Lower lobe of right lung (tissue), 2 donors: ENCODE results near the gene ZC3H10. TPM values are rescaled to one million over a fixed set of nuclear protein-coding genes. Genes with fewer than 3 reads are reported as not detected.

Source experiments
- ATAC-seq, 2 donors: fragments of 200-7000 bp; cut with Tn5 transposase; one replicate each; pipeline ENCODE4 v1.9.1; 2020 to 2022; ENCODE audit warnings: mild to moderate bottlenecking in 2 of 2, moderate library complexity in 2 of 2
- DNase-seq: peaks from one replicate; pipeline ENCODE4 v3.0.0-alpha.2; 2020
- H3K27ac ChIP-seq: fragments of 200-600 bp; one replicate; pipeline ENCODE4 v1.8.0; 2022
- H3K27me3 ChIP-seq: fragments of 200-600 bp; one replicate; pipeline ENCODE4 v1.8.0; 2022; ENCODE audit warnings: low read depth
- H3K36me3 ChIP-seq: fragments of 200-600 bp; one replicate; pipeline ENCODE4 v1.8.0; 2022; ENCODE audit warnings: mild to moderate bottlenecking
- H3K4me1 ChIP-seq: fragments of 200-600 bp; one replicate; pipeline ENCODE4 v1.8.0; 2022
- H3K4me3 ChIP-seq: fragments of 200-600 bp; one replicate; pipeline ENCODE4 v1.8.0; 2022; ENCODE audit warnings: mild to moderate bottlenecking
- H3K9me3 ChIP-seq: fragments of 200-600 bp; one replicate; pipeline ENCODE4 v1.8.0; 2022
- CTCF ChIP-seq: fragments of 200-600 bp; IDR thresholded peaks from one replicate; pipeline ENCODE4 v1.8.0; 2022; ENCODE audit warnings: antibody characterized with exemption, mild to moderate bottlenecking
- intact Hi-C: fragments of 100-400 bp; cut with DNase I; formaldehyde crosslinking; loops from one replicate; pipeline ENCODE4 v1.11.0; 2022
- total RNA-seq: library from RNA; stranded (reverse); fragmentation: NEBNext Ultra II Directional; extraction: Animal tissue kit (Norgen Biotek cat#: 25700); gene quantifications from one replicate; pipeline ENCODE4 v1.2.1, GENCODE V29; 2021
- donor health status: DM: no; HTN: yes; CAD: no; lungs with severe emphysema.

ZC3H10 gene
- total RNA-seq, 1 donor from 2014 or later: 12.5 TPM

GRCh38 chr12:56103066-56103711 lies 14.9 kb upstream of the ZC3H10 start:
- Histone ChIP-seq H3K27ac (peak overlapping the region; percentile 84), H3K4me1 (peaks cover 28% of the 10 kb centered on the region), H3K9me3 (no peaks in the 10 kb centered on the region), H3K4me3 (peak overlapping the region; percentile 95), H3K27me3 (no peaks in the 10 kb centered on the region), H3K36me3 (peaks cover 35% of the 10 kb centered on the region)
- DNase-seq: no peak
- no peak for ATAC-seq
- TF ChIP-seq CTCF: no peak
- intact Hi-C loops: no loop called here

DNA sequence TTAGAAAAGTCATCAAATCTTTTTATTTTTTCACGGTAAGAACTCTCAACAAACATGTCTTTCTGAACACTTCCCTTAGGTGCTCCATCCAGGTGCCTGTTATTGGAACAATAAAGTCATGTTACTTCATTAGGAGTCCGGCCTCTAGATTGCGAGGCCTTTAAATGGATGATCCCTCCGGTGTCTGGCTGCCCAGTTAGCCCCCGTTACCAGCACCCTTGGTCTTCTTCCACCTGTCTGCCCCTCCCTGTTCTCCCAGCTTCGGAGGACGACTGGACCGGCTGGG lies 14.3 kb upstream of the ZC3H10 start:
- DNase-seq: no peak
- H3K36me3 ChIP-seq: peaks cover 36% of the 10 kb centered on the region
- H3K27ac ChIP-seq: peak overlapping the region; percentile 84
- TF ChIP-seq CTCF: no peak
- no peaks in the 10 kb centered on the region for H3K27me3 ChIP-seq
- H3K9me3 ChIP-seq: no peaks in the 10 kb centered on the region
- H3K4me3 ChIP-seq: peak overlapping the region; percentile 95
- ATAC-seq: no peak
- intact Hi-C loops: no loop called here
- H3K4me1 ChIP-seq: peaks cover 28% of the 10 kb centered on the region

DNA sequence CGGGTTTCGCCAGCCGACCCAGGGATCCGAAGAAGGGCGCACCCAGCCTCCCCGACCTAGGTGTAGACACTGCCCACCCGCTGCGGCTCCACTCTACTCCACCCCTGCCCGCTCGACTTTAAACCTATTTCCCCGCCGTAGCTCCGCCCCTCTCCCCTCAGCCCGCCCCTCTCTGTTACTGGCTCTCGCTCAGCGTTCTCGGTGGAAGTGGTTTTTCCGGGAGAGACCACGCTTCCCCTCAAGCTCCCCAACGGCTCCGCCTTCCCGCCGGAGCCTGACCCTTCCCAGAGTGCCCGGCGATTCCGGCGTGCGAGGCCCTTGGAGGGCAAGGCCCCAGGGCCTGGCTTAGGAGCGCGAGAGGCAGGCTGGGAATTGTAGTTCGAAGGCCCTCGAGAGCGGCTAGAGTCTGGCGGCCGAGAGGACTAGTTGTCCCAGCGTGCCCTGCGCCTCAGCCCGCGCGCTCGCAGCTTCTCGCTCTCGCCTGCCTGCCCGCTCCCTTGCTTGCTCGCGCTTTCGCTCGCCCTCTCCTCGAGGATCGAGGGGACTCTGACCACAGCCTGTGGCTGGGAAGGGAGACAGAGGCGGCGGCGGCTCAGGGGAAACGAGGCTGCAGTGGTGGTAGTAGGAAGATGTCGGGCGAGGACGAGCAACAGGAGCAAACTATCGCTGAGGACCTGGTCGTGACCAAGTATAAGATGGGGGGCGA lies 13.8 kb upstream of the ZC3H10 start, which contains the start of gene PA2G4:
PA2G4 (plus strand) TSS at position 451 of the 706 bp plus-strand sequence; CDS start at position 630, 179 bp downstream.
- peak within 1 kb of the TSS; percentile 95 for H3K4me3 ChIP-seq
- ATAC-seq: peak; percentile 98
- peak; percentile 99 for DNase-seq
- H3K27ac ChIP-seq: peak within 1 kb of the TSS; percentile 85
- H3K27me3 ChIP-seq: no peaks in the 10 kb centered on the region
- no peaks in the 10 kb centered on the region for H3K9me3 ChIP-seq
- TF ChIP-seq CTCF: no peak
- H3K36me3 ChIP-seq: peaks cover 41% of the 10 kb centered on the region
- intact Hi-C loops: no loop called here
- H3K4me1 ChIP-seq: peaks cover 28% of the 10 kb centered on the region

DNA sequence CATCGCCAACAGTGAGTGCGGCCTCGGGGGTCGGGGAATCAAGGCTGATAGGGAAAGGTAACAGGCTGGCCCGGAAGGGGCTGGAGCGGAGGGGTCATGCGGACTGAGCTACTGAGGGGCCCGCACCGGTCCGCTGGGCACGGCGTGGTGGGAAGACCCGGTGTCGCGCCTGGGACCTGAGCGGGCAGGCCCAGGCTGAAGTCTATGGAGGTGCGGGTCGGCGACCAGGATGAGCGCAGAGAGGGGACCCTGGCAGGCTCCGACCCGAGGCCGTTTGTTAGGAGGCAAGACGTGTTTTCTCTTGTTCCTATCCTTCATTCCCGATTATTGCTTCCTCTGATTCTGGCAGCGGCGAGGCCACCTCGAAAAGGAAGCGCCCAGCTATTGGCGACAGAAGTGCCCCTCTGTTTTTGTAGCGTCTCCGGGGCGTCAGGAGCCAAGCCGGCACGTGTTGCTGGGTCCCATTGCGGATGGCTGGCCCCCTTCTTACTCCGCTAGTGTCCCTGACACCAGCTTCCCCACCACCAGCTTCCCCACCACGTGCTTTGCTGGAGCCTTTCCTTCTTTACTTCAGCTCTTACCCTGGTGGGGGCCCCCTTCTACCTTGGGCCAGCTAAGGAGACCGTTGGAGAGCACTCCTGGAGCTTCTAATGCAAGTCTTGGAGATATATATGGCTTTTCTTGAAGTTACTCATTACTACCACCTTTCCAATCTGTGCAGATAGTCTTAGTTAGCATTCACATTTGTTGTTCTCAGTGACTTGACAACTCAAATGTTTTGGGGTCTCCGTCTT lies 13.1 kb upstream of the ZC3H10 start:
- H3K9me3 ChIP-seq: no peaks in the 10 kb centered on the region
- no peaks in the 10 kb centered on the region for H3K27me3 ChIP-seq
- peaks cover 28% of the 10 kb centered on the region for H3K4me1 ChIP-seq
- intact Hi-C loops: no loop called here
- peak; percentile 52 to 55 for ATAC-seq
- DNase-seq: no peak
- TF ChIP-seq CTCF: no peak
- H3K36me3 ChIP-seq: peaks cover 48% of the 10 kb centered on the region
- peak overlapping the region; percentile 95 for H3K4me3 ChIP-seq
- peak overlapping the region; percentile 85 for H3K27ac ChIP-seq

GRCh38 chr12:56105609-56105902 lies 12.5 kb upstream of the ZC3H10 start:
- TF ChIP-seq CTCF: no peak
- Histone ChIP-seq H3K36me3 (peaks cover 54% of the 10 kb centered on the region), H3K9me3 (no peaks in the 10 kb centered on the region), H3K27ac (no peak overlapping the region), H3K4me3 (peak overlapping the region; percentile 95), H3K4me1 (peaks cover 28% of the 10 kb centered on the region), H3K27me3 (no peaks in the 10 kb centered on the region)
- DNase-seq: no peak
- ATAC-seq: no peak
- intact Hi-C loops: no loop called here
